Heart left ventricle (tissue), 16 donors: ENCODE data around the gene FOXB1. TPM values are rescaled to one million over a fixed set of nuclear protein-coding genes. Genes with fewer than 3 reads are reported as not detected.

Source experiments
- ATAC-seq, 4 donors: fragments of 200-7000 bp; cut with Tn5 transposase; one replicate each; pipeline ENCODE4 v1.9.1; 2020 to 2022; ENCODE audit warnings: moderate library complexity in 4 of 4, mild to moderate bottlenecking in 3 of 4, moderate number of reproducible peaks in 1 of 4
- DNase-seq, 5 donors: peaks; one replicate each; pipeline ENCODE4 v3.0.0-alpha.2; 2020
- H3K27ac ChIP-seq, 12 donors: fragments of 200-600 bp; sonication (generic) in 4 of 12; one replicate each; pipeline versions ENCODE4 v1.5.0 to v1.8.0; 2016 to 2022; ENCODE audit warnings: mild to moderate bottlenecking in 2 of 12
- H3K27me3 ChIP-seq, 9 donors: fragments of 200-600 bp; sonication (generic) in 2 of 9; one replicate each; pipeline versions ENCODE4 v1.5.1 to v1.8.0; 2016 to 2022; ENCODE audit warnings: mild to moderate bottlenecking in 3 of 9
- H3K36me3 ChIP-seq, 9 donors: fragments of 200-600 bp; sonication (generic) in 2 of 9; one replicate each; pipeline versions ENCODE4 v1.5.0 to v1.8.0; 2018 to 2022; ENCODE audit warnings: mild to moderate bottlenecking in 2 of 9
- H3K4me1 ChIP-seq, 12 donors: fragments of 200-600 bp; sonication (generic) in 4 of 12; one replicate each; pipeline versions ENCODE4 v1.5.0 to v1.8.0; 2016 to 2022; ENCODE audit warnings: mild to moderate bottlenecking in 3 of 12
- H3K4me3 ChIP-seq, 12 donors: fragments of 200-600 bp; sonication (generic) in 4 of 12; one replicate each; pipeline versions ENCODE4 v1.5.0 to v1.8.0; 2017 to 2022; ENCODE audit warnings: mild to moderate bottlenecking in 9 of 12, moderate library complexity in 4 of 12
- H3K9me3 ChIP-seq, 12 donors: fragments of 200-600 bp; sonication (generic) in 4 of 12; one replicate each; pipeline versions ENCODE4 v1.5.0 to v1.8.0; 2016 to 2022; ENCODE audit warnings: mild to moderate bottlenecking in 1 of 12
- POLR2A ChIP-seq, 2 donors: fragments of 450-650 bp; IDR thresholded peaks; one replicate each; pipeline ENCODE4 v1.6.1; 2017; ENCODE audit warnings: antibody characterized with exemption in 2 of 2, mild to moderate bottlenecking in 2 of 2, moderate library complexity in 2 of 2
- WGBS, 4 donors: extraction: QIAGEN DNeasy Blood & Tissue Kit in 2 of 4; methylation state at CpG; one replicate each; pipeline versions ENCODE4 v1.1.5 to v1.1.7; 2013 to 2018; 5-methylcytosine and 5-hydroxymethylcytosine counted together
- intact Hi-C, 10 donors: fragments of 100-400 bp; cut with DNase I; formaldehyde crosslinking; loops; one replicate each; pipeline versions ENCODE4 v1.11.1 to v1.14.2; 2022
- polyA plus RNA-seq, 2 donors: library from polyadenylated mRNA; stranded (reverse); fragments of 200-250 nt; gene quantifications; one replicate each; pipeline ENCODE4 v1.2.3, GENCODE V29; 2013
- total RNA-seq, 9 donors: library from RNA; depleted of rRNA in 2 of 9; stranded (reverse); fragments of >200 nt in 2 of 9; fragmentation: NEBNext Ultra II Directional in 3 of 9; extraction: Animal tissue kit (Norgen Biotek cat#: 25700) in 3 of 9; gene quantifications; one replicate each; pipeline versions ENCODE4 v1.1.0 to v1.2.4, GENCODE V29; 2016 to 2023
- TF ChIP-seq, protein P1 (sequence below), 12 donors: fragments of 200-600 bp; sonication (generic) in 4 of 12; IDR thresholded peaks; one replicate each; pipeline versions ENCODE4 v1.5.0 to v1.8.0; 2018 to 2022; ENCODE audit warnings: antibody characterized with exemption in 12 of 12, mild to moderate bottlenecking in 5 of 12
- donor health status: ischemic (EF 13 %, LVEDD 7.1; RV severe dilation, severe dysfunction).
- donor health status: healthy with polysubstance abuse.
- donor health status: DM: no; HTN: yes; CAD: no.
- donor health status: DM: no; HTN: no; CAD: no.
- donor health status: ischemic (EF 25% LVEDD 6.9; RV normal size, moderate dysfunction).
- donor health status: ischemic (EF 25% LVEDD 5.7; RV mildly dilated, moderate dysfunction).
- donor health status: healthy.
- donor health status: DM: yes; HTN: yes; CAD: no.
- donor health status: ischemic (EF 35%, LVEDD 5.7; RV mildly dilated, moderate dysfunction).
- donor health status: nonischemic (EF 11% LVEDD 7.7; RV severe dilation, severe dysfunction).
- donor health status: DM: yes; HTN: yes; CAD: no.
- donor health status: PGD.
- donor health status: ischemic (EF 29% LVEDD 5.4; RV normal size, mild dysfunction).
- donor health status: nonischemic (EF 23%, LVEDD 6.1; RV moderate dilation, normal function).

FOXB1 gene
- total and polyA plus RNA-seq, 11 donors = not detected

DNA sequence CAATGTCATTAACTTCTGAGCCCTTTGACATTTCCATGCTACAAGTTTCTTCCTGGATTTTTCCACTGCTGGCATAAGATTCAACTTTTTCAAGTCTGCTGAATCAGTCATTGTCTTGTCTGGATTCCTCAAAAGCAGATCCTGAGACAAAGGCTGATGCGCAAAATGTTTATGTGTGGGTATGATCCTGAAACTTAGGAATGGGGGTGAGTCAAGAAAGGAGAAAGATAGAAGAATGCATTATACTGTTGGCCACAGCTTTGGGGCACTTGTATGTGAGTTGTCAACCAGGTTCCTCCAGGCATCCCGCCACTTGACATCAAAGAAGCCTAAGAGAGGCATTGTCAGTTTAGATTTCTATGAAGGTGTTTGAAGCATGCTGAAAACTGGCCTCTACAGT, 50.4 kb downstream of the FOXB1 start:
- no peaks in the 10 kb centered on the region for H3K36me3 ChIP-seq
- ATAC-seq (no peak), DNase-seq (no peak)
- no peak overlapping the region for H3K27ac ChIP-seq
- H3K27me3 ChIP-seq = peaks cover 0 to 11% (median 0%) of the 10 kb centered on the region in 9 donors
- 84 to 89% (median 87%) methylated on average over 2 of the region's 2 CpGs for WGBS, 4 donors
- H3K9me3 ChIP-seq = peaks cover 0 to 20% (median 11%) of the 10 kb centered on the region in 12 donors
- H3K4me3 ChIP-seq = no peak overlapping the region
- TF ChIP-seq POLR2A (IDR thresholded peaks at IDR 0.05) = no peak
- TF ChIP-seq, protein P1, sequence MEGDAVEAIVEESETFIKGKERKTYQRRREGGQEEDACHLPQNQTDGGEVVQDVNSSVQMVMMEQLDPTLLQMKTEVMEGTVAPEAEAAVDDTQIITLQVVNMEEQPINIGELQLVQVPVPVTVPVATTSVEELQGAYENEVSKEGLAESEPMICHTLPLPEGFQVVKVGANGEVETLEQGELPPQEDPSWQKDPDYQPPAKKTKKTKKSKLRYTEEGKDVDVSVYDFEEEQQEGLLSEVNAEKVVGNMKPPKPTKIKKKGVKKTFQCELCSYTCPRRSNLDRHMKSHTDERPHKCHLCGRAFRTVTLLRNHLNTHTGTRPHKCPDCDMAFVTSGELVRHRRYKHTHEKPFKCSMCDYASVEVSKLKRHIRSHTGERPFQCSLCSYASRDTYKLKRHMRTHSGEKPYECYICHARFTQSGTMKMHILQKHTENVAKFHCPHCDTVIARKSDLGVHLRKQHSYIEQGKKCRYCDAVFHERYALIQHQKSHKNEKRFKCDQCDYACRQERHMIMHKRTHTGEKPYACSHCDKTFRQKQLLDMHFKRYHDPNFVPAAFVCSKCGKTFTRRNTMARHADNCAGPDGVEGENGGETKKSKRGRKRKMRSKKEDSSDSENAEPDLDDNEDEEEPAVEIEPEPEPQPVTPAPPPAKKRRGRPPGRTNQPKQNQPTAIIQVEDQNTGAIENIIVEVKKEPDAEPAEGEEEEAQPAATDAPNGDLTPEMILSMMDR (IDR thresholded peaks at IDR 0.05) = no peak
- H3K4me1 ChIP-seq = no peaks in the 10 kb centered on the region
- intact Hi-C loops = no loop called here
